ENCODE data around the gene NEK1.
A peak's percentile ranks its signal among the peaks of the same experiment; 100 is the strongest.
"Not testable (repeated sequence)": the region's sequence is repeated elsewhere in the genome, so short reads cannot be mapped to it uniquely, and the experiment has no call there.

NEK1 gene

DNA sequence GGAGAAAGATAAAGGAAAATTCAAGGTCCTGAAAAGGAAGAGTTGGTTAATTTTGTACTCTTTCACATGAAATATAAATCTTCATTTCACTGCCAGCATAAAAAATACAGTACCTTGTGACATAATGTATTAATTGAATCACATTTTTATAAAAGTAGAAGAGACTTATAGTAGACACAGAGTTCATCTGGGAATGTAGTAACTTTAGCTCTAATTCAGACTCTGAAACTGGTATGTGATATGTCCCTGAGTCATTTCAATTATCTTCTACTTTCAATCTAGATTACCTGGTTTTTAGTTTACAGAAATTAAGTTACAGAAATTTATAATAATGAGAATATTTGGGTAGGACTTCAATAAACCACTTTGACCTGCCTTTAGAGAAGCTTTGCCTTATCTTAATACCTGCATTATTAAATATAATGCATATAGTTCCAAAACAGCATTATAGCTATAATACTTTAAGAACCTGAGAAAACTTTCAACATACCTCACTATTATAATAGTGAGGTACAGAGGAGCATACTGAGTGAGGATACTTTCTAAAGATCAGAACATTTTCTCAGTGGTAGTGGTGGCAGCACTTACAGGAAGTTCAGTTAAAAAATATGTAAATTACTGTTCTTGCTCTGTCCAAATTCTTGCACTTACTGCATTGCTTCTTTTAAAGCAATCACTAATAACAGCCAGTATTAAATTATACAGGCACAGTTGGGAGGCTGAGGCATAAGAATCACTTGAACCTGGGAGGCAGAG is 11.2 kb downstream of the NEK1 start:
- FAIRE-seq, result no peak

DNA sequence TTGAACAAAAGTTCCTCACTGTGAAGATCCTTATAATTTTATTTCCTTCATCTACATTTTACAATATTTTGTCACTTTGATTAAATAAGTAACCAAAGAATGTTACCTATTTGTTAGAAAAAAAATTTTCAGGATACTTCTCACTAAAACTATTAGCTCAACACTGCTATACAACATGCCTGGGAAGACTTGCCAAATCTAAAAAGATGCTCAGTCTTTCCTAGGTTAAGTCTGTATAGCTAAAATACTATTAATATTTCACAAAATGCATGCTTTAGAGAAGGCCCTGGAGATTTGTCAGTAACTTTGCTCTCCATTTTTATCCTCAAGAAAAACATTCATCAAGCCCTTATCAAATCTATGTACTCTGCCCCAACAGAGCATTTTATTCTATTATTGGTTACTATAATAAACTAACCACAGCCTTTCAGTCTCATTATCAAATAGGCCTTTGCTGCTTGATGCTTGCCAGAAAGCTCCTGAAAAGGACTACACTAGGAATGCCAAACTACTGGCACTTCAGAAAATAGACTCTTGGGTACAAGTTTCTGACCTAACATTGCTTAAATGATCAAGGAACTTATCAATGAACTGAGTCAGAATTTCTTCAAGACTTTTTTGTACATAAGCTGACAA is 17.7 kb downstream of the NEK1 start:
- FAIRE-seq, result peak; percentile 76

DNA sequence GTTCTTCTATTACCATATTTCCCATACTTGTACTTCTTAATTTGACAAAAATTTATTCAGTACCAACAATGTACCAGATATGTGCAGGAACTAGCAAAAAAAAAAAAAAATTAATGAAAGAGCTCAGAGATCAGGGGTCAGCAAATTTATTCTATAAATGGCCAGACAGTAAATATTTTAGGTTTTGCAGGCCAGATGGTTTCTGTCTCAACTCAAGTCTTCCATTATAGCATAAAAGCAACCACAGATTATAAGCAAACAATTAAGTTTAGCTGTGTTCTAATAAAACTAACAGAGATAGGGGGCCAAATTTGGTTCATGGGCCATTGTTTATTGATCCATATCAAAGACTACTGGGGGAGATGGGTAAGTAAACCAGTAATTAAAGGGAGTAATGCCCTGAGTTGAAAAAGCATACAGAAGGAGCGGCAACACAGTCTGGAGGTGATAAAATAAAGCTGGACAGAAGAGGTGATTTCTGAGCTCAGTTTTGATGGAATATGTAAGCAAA is 19.3 kb downstream of the NEK1 start:
- peak; percentile 93 for FAIRE-seq

DNA sequence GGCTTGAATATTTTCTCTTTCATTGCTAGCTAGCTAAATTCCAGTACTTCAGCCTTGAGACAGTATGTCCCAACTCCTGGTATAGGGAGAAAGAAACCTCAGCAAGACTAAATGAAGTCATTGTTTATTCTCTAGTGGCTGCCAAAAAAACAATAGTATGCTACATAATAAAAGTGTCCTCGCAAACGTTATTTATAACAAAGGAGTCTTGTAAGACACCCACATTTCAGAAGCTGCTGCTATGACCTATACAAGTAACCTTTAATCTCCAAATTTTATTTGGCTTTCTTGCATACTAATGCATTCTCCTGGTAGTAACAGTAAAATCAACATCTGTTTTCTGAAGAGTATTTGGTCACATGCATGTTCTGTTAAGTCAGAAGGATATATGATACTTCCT is 28.8 kb downstream of the NEK1 start:
- no peak for FAIRE-seq

DNA sequence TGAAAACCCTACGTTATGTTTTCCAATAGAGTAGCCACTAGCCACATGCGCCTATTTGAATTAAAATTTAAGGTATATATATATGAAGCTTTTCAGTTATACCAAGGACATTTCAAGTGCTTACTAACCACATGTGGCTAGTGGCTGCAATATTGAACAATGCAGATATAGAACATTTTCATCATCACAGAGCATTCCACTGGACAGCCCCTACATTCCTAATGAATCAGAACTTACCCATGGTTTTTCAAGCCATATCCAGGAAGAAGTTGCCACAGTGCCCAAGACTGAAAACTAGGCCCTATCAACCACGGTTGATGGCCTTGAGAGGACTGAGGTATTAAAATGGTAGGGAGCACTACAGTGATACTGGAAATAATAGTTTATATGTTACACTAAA is 29.7 kb downstream of the NEK1 start:
- no peak for FAIRE-seq

DNA sequence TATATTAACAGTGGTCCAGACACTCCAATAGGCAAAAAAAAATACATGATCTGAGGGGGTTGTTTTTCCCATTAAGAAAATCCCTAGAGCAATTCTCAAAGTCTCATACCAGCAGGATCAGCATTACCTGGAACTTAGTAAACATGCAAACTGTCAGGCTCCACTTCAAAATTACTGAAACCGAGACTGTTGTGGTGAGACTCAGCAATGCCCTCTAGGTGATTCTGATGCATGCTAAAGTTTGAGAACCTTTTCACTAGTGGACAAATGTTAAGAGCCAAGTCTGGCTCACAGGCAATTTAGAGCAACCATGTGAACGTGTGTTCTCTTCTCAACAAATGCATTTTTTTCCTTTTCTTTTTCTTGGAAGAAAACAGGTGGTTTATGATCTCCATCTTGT is 30.2 kb downstream of the NEK1 start:
- no peak for FAIRE-seq

DNA sequence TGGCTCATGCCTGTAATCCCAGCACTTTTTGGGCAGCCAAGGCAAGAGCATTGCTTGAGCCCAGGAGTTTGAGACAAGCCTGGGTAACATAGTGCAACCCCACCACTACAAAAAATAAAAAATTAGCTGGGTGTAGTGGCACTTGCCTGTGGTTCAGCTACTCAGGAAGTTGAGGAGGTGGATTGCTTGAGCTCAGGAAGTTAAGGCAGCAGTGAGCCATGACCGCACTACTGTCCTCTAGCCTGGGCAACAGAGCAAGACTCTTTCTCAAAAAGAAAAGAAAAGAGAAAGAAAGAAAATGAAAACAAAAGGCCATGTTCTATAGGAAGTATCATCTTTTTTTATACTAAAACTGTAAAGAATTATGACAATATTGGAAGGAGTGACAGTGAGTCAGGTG is 38.5 kb downstream of the NEK1 start:
- FAIRE-seq, result no peak

DNA sequence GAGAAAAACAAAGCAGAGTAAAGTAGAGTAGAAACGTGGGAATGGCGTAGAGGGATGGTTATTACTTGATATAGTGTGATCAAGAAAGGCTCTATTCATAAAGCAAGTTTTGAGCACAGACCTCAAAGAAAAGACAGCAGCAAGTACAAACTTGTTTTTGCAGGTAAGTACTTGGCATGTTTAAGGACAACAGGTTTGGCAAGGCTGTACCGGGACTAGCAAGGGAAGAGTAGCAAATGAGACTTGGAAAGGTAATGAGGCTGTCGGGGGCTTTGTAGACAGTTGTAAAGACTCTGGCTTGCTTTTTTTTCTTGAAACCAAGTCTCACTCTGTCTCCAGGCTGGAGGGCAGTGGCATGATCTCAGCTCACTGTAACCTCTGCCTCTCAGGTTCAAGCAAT is 40.9 kb downstream of the NEK1 start:
- FAIRE-seq, result no peak

DNA sequence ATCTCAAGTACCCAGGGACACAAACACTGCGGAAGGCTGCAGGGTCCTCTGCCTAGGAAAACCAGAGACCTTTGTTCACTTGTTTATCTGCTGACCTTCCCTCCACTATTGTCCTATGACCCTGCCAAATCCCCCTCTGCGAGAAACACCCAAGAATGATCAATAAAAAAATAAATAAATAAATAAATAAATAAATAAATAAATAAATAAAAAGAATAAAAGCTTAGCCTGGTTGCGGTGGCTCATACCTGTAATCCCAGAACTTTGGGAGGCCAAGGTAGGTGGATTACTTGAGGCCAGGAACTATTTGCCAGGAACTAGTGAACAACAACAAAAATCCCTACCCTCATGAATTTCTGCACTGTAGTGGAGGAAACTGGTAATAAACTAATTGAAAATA is 41.4 kb downstream of the NEK1 start:
- FAIRE-seq, result not testable (repeated sequence)

DNA sequence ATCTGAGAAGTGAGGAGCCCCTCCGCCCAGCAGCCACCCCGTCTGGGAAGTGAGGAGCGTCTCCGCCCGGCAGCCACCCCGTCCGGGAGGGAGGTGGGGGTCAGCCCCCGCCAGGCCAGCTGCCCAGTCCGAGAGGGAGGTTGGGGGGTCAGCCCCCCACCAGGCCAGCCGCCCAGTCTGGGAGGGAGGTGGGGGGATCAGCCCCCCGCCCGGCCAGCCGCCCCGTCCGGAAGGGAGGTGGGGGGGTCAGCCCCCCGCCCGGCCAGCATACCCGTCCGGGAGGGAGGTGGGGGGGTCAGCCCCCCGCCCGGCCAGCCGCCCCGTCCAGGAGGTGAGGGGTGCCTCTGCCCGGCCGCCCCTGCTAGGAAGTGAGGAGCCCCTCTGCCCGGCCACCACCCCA is 42.1 kb downstream of the NEK1 start:
- not testable (repeated sequence) for FAIRE-seq

DNA sequence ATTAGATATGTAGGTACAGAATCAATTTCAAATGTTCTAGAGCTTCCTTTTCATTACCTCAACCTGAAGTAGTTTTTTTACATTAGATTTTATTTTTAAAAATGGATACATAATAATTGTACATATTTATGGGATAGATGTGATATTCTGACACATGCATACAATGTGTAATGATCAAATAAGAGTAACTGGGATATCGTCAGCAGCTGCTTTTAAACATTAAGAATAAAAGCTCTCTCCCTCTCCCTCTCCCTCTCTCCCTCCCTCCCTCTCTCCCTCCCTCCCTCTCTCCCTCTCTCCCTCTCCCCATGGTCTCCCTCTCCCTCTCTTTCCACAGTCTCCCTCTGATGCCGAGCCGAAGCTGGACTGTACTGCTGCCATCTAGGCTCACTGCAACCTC is 43.2 kb downstream of the NEK1 start:
- not testable (repeated sequence) for FAIRE-seq

DNA sequence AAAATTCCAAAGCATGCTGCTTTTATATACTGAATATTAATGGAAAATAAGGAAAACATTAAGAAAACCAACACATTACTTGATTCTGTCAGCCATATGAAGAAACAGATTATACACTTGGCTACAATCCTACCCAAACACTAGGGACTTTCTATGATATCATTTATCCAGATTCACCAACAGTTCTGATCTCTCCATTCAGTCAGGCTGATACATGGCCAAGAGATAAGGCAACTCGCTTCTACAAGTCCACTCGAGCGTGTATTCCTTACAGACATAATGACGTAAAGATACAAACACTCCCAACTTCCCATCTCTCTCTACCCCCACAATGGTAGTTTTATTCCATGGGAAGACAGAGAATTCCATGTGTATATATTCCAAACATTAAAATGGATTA is 44.5 kb downstream of the NEK1 start:
- no peak for FAIRE-seq

DNA sequence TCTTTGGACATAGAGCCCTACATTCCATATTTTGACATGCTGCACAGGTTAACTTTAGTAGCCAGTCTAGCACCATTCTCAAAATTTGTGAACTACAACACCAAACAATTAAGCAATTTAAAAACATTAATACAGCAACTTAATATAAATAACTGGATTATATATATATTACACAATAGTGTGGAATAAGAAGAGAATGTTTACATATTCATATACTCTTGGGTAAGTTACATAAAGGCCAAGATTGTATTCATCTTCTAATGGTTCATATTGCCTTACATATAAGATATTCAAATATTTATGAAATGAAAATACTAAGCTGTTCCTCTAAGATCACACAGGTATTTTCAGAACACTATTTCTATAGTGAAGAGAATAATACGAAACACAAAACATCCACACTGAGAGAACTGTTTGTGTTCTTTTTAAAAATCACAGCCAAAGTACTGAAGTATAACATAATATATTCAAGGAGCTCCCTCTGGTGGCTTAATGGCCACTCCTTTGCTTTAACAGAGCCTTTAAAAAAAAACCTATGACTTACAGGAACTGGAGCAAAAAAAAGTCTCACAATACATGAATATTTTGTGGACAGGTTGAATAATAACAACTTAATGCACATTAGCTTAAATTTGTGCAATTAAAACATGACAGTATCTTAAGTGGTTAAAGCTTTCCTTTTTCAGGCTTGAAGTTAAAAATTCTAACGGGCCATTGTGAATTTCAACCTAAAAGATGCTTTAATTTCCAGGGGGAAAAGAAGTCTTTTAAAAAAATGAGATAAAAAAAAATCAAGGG is 46.2 kb downstream of the NEK1 start:
- FAIRE-seq, result peak; percentile 100

DNA sequence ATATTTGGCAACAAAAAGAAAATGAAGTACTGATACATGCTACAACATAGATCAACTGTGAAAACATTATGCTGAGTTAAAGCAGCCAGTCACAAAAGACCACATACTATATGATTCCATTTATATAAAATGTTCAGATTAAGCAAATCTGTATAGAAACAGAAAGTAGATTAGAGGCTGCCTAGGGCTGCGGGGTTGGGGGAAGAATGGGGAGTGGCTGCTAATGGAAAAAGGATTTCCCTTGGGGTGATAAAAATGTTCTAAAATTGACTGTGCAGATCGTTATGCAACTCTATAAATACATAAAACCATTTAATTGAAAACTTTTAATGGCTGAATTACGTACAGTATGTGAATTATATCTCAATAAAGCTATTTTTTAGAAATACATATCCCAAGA is 46.8 kb downstream of the NEK1 start:
- FAIRE-seq, result no peak

DNA sequence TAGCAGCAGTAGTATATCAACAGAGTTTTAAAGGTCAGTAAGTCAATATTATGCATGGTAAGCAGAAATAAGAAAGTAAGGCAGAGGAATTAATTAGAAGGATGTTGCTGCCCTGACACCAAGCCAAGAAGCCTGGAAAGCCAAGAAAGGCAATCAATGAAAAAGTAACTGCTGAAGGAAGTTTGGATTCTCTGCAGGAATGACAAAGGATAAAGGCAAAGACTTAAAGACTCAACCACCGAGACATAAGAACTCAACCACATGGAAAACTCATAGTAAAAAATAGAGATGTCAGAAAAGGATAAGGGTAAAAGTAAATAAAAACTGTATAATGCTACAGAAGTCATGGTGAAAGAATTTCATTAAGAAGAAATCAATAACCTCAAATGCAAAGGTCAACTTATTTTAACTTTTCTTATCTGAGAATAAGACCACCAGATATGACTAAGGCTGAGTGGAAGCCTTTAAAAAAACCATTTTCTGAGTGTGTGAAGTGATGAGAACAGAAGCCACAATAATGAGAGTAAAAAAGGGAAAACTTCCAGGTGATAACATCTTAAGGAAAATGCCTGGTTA is 55.2 kb downstream of the NEK1 start:
- peak; percentile 79 for FAIRE-seq

DNA sequence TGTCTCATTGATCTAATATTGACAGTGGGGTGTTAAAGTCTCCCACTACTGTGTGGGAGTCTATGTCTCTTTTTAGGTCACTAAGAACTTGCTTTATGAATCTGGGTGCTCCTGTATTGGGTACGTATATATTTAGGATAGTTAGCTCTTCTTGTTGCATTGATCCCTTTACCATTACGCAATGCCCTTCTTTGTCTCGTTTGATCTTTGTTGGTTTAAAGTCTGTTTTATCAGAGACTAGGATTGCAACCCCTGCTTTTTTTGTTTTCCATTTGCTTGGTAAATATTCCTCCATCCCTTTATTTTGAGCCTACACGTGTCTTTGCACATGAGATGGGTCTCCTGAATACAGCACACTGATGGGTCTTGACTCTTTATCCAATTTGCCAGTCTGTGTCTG is 65.8 kb downstream of the NEK1 start:
- not testable (repeated sequence) for FAIRE-seq

DNA sequence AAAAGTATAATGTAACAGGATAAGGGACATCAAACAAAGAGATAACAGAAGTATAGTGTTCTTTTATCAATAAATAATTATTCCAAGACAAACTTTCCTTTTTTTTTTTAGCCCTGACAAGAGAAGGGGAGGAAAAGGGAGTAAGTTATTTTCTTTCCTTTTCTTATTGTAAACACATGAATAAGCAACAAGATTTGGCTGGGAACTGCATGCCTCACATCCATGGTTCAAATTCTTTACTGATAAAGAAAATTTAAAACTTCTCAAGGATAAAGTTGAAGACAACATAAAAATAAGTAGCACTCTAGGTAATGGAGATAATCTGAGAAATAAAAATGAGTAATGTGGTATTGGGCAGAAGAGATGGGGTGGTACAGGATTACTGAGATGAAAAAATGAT is 71.6 kb downstream of the NEK1 start:
- no peak for FAIRE-seq

DNA sequence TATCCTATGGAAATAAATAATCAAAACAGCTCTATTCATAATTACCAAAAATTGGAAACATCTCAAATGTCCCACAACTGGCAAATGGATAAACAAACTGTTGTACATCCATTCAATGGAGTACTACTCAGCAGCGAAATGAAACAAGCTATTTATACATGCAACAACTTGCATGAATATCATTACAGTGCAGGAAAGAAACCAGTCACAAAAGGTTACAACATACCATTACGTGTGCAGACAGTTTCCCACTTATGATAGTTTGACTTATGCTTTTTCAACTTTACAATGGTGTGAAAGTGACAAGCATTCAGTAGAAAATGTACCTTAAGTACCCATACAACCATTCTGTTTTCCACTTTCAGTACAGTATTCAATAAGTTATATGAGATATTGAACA is 82.3 kb downstream of the NEK1 start:
- FAIRE-seq, result no peak

DNA sequence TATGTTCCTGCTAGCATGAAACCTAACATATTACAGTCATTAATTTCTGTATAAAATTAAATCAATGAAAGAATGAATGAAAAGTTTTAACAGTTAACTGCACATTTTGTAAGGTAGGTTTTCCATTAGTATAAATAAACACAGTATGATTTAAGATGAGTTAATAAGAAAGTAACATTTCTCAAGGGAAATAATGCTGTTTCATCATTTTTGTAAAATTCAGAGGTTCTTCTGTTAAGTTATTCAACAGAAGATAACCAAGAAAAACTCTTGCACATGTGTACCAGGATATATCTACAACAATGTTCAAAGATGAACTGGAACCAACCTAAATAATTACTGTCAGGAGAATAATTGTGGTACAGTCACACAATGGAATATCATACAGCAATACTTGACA is 88.6 kb downstream of the NEK1 start:
- FAIRE-seq, result peak; percentile 33

DNA sequence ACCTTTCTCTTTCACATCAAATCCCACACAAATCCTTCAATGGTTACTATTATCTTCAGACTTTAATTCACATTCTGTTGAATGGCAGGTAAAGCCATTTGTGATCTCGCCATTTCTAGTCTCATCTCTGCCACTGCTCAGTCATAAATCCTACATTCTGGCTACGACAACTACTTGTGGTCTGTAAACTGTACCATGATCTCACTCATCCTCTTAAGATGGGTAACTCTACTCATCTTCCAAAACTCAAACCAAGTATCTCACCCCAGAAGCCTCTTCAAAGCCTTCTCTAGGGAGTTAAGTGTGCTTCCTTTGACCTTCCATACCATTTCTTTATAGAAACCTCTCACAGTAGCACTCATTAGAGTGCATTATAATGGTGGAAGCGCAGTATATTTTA is 101.8 kb downstream of the NEK1 start:
- FAIRE-seq, result no peak

DNA sequence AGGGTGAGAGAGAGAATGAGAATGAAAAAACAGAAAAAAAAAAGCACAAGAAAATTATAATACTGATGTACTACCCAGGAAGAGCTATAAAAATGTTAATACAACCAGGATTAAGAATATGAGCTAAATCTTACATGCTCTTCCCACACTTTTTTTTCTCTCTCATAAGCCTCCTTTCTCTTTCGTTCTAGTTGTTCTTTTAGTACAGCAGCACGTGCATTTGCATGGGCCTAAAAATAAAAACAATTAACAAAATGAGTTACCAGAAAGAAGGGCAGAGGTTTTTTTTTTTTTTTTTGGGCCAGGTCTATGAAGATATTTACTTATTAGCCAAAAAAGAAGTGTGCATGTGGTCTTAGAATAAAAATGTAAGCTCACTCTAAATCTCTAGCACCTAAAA is 105.5 kb downstream of the NEK1 start:
- no peak for FAIRE-seq

DNA sequence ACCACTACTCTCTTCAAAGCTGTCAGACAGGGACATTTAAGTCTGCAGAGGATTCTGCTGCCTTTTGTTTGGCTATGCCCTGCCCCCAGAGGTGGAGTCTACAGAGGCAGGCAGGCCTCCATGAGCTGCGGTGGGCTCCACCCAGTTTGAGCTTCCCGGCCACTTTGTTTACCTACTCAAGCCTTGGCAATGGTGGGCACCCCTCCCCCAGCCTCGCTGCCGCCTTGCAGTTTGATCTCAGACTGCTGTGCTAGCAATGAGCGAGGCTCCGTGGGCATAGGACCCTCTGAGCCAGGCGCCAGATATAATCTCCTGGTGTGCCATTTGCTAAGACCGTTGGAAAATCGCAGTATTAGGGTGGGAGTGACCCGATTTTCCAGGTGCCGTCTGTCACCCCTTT is 112.5 kb downstream of the NEK1 start:
- FAIRE-seq, result not testable (repeated sequence)

DNA sequence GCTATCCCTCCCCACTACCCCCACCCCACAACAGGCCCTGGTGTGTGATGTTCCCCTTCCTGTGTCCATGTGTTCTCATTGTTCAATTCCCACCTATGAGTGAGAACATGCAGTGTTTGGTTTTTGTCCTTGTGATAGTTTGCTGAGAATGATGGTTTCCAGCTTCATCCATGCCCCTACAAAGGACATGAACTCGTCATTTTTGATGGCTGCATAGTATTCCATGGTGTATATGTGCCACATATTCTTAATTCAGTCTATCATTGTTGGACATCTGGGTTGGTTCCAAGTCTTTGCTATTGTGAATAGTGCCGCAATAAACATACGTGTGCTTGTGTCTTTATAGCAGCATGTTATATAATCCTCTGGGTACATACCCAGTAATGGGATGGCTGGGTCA is 118.1 kb downstream of the NEK1 start:
- not testable (repeated sequence) for FAIRE-seq

DNA sequence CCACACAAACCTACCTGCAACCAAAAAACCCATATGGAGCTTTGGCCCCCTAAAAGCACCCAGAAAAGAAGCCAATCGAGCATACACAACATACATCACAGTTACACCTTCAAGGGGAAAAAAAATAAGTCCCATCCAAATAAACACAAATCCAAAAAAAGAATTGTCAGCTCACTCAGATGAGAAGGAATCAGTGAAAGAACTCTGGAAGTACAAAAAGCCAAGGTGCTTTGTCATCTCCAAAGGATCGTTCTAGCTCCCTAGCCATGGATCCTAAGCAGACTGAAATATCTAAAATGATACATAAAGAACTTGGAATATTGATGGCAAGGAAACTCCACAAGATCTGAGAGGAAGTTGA is 119.2 kb downstream of the NEK1 start:
- no peak for FAIRE-seq

Measured in islet of Langerhans (tissue), 1 donor.